Stimulated activated CD8-positive, alpha-beta memory T cell treated with anti-CD3 and anti-CD28 coated beads, Interleukin-15, amount 100 ng/mL, for 1 hour (primary cell): ENCODE results near the gene GPBP1L1.

Experiments used
- DNase-seq: peaks from one replicate; pipeline ENCODE4 v3.0.0-alpha.2; 2020; ENCODE audit warnings: low read depth

Gene GPBP1L1

DNA sequence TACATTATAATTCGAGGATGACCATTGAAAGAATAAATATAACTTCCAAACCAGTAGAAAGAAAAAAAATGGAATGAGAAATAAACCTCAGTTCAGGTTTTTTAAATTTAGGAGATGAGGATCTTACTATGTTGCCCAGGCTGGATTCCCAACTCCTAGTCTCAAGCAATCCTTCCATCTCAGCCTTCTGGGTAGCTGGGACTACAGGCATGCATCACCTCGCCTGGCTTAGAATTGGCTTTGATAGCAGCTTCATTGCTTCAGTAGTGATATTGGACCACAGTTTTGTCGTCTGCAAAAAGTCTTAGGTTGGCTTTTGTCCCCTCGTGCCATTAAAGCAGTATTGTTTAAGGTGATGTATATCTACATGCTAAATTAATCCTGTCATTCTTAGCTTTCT lies 99.6 kb downstream of the GPBP1L1 start:
- no peak for DNase-seq

DNA sequence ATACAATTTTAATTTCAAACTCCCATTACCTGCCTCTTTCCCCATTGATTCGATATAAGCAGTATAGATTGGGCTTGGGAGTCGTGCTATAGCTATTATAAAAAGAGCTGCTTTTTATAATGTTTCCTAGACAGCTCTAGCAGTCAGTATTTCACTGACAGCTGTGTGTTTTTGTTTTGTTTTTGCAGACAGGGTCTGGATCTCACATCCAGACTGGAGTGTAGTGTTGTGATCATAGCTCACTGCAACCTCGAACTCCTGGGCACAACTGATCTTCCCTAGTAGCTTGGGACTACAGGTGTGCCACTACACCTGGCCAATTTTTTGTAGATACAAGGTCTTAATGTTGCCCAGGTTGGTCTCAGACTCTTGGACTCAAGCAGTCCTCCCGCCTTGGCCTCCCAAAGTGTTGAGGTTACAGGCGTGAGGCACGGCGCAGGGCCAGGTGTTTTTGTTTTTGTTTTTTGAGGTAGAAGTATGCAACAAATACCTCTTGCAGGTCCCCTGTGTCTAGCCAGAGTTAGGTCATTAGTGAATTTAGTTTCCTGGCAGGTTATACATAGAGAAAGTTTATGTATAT lies 100.7 kb downstream of the GPBP1L1 start:
- DNase-seq = no peak

GRCh38 chr1:45585110-45585426 lies 101.3 kb downstream of the GPBP1L1 start:
- DNase-seq = no peak

- peak; percentile 74 for DNase-seq
These were observed 101.8 kb downstream of the GPBP1L1 start for GRCh38 chr1:45584351-45585109.

DNA sequence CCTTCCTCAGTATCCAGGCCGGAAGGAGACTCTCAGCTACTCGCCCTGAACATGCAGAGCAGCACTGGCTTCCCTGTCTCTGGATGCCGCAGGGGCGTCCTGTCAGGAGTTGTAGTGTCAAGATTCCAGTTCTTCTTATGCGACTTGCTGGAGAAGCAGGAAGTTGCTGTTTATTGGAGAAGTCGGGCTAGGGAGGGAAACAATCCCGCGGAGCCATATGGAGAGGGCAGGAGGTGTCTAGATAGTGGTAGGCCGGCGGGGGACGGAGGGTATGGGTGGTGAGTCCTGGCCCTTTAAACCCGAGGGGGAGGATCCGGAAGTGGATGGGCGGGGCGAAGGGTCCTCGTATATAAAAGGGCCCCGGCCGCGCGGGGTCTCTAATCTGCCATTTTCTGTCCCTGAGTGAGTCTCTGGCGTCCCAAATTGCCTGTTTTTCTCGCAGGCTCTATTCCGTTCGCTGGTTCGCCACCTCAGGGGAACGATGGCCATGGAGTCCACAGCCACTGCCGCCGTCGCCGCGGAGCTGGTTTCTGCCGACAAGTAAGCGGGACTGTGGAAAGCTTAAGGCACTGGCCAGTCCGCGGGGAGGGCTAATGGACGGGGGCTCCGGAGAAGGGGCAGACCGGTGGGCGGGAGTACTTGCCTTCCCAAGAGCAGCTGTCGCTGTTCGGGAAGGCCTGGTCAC lies 102.5 kb downstream of the GPBP1L1 start, which contains the start of gene NASP:
NASP (plus strand) TSS at position 376 of the 685 bp plus-strand sequence; CDS start at position 482, 106 bp downstream.
- peak; percentile 93 for DNase-seq

DNA sequence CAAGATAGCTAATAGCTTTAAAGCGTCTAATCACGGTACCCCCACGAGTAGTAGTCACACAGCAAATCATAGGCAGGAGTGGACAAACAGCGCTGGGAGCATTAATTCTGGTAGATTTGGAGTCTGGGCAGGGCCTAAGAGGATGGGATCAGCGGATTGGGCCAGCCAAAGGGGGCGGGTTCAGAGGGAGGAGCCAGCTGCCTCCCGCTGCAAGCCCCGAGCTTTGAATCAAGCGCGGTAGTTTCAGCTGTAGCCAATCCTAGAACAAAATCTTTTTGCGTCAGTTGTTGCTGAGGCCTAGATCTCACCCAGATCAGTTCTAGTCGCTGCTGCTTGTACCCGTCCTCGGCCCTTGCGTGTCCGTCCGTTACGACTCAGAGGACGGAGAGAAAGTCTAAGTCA lies 103.1 kb downstream of the GPBP1L1 start:
- peak; percentile 85 for DNase-seq
